DND-41 (cell line): ENCODE data around the gene STMN1.

Experiments used
- ATAC-seq: fragments of 200-7000 bp; cut with Tn5 transposase; 3 replicates; pipeline ENCODE4 v1.9.1; 2021; ENCODE audit warnings: low read depth; ENCODE audit not compliant: insufficient read depth
- DNase-seq: peaks from one replicate; pipeline ENCODE4 v3.0.0-alpha.2; 2020
- H2AFZ ChIP-seq: 2 replicates; pipeline ENCODE4 v1.6.0; 2012; ENCODE audit warnings: low read depth, low read length
- H3K27ac ChIP-seq: 2 replicates; pipeline ENCODE4 v1.5.1; 2012; ENCODE audit warnings: low read length, inconsistent platforms
- H3K27me3 ChIP-seq: fragments of 200-600 bp; sonication (generic); 2 replicates; pipeline ENCODE4 v1.6.0; 2012; ENCODE audit warnings: low read length, mild to moderate bottlenecking, inconsistent platforms; ENCODE audit not compliant: insufficient read depth, poor library complexity
- H3K36me3 ChIP-seq: 2 replicates; pipeline ENCODE4 v1.5.1; 2012; ENCODE audit warnings: low read length, inconsistent platforms; ENCODE audit not compliant: insufficient read depth
- H3K4me1 ChIP-seq: 2 replicates; pipeline ENCODE4 v1.5.1; 2012; ENCODE audit warnings: mild to moderate bottlenecking, low read length; ENCODE audit not compliant: insufficient read depth
- H3K4me2 ChIP-seq: 2 replicates; pipeline ENCODE4 v1.6.0; 2012; ENCODE audit warnings: mild to moderate bottlenecking, moderate library complexity, low read length, inconsistent platforms; ENCODE audit not compliant: insufficient read depth
- H3K4me3 ChIP-seq, 2 experiments: fragments of 200-600 bp in 1 of 2; shearing (Covaris generic) in 1 of 2; 2 replicates each; pipeline ENCODE4 v1.5.1; 2012 to 2016; ENCODE audit warnings: inconsistent platforms in 2 of 2, low read length in 2 of 2, mild to moderate bottlenecking in 2 of 2, low read depth in 1 of 2, moderate library complexity in 1 of 2
- H3K79me2 ChIP-seq: 2 replicates; pipeline ENCODE4 v1.6.0; 2012; ENCODE audit warnings: low read length, inconsistent platforms; ENCODE audit not compliant: insufficient read depth
- H3K9ac ChIP-seq: 2 replicates; pipeline ENCODE4 v1.6.0; 2012; ENCODE audit warnings: low read depth, mild to moderate bottlenecking, inconsistent platforms, low read length, moderate library complexity
- H3K9me3 ChIP-seq: 2 replicates; pipeline ENCODE4 v1.5.1; 2012; ENCODE audit warnings: low read length, moderate library complexity, mild to moderate bottlenecking, inconsistent platforms; ENCODE audit not compliant: insufficient read depth, severe bottlenecking
- H4K20me1 ChIP-seq: 2 replicates; pipeline ENCODE4 v1.6.0; 2012; ENCODE audit warnings: low read length; ENCODE audit not compliant: insufficient read depth
- CTCF ChIP-seq: IDR thresholded peaks from 2 replicates; pipeline ENCODE4 v1.5.1; 2012; ENCODE audit warnings: borderline replicate concordance, low read length, moderate library complexity, mild to moderate bottlenecking; ENCODE audit not compliant: poor library complexity, severe bottlenecking; ENCODE audit errors: extremely low read depth
- EZH2 ChIP-seq: IDR thresholded peaks from 3 replicates; pipeline ENCODE4 v1.6.1; 2012; ENCODE audit warnings: borderline replicate concordance, low read depth, mild to moderate bottlenecking, moderate library complexity, low read length, inconsistent platforms; ENCODE audit not compliant: severe bottlenecking

The STMN1 gene

GRCh38 chr1:25905680-25906643, at the start of gene STMN1:
STMN1 (minus strand) TSS chr1:25906419; CDS start chr1:25904676, 1,743 bp downstream.
- Histone ChIP-seq H4K20me1 (peaks cover 41% of the 10 kb centered on the region), H3K4me3 (peak within 1 kb of the TSS; percentile 77 to 87), H3K36me3 (peaks cover 47% of the 10 kb centered on the region), H3K9me3 (no peaks in the 10 kb centered on the region), H3K4me1 (peaks cover 45% of the 10 kb centered on the region), H3K79me2 (peaks cover 51% of the 10 kb centered on the region), H3K9ac (peak within 1 kb of the TSS; percentile 99), H3K27me3 (no peaks in the 10 kb centered on the region), H3K27ac (peak within 1 kb of the TSS; percentile 97), H3K4me2 (peak within 1 kb of the TSS; percentile 70), H2AFZ (peak within 1 kb of the TSS; percentile 67)
- TF ChIP-seq EZH2 (no peak), CTCF (peak; percentile 14)
- peak; percentile 96 for DNase-seq
- ATAC-seq, result peak; percentile 79

GRCh38 chr1:25955553-25955952, 49.3 kb upstream of the STMN1 start:
- Histone ChIP-seq H3K9ac (no peak overlapping the region), H3K27me3 (no peaks in the 10 kb centered on the region), H3K4me2 (no peak overlapping the region), H3K27ac (no peak overlapping the region), H3K4me1 (no peaks in the 10 kb centered on the region), H3K36me3 (peaks cover 34% of the 10 kb centered on the region), H2AFZ (no peak overlapping the region), H3K9me3 (no peaks in the 10 kb centered on the region), H3K79me2 (no peaks in the 10 kb centered on the region), H4K20me1 (no peaks in the 10 kb centered on the region), H3K4me3 (no peak overlapping the region)
- DNase-seq (no peak), ATAC-seq (no peak)
- TF ChIP-seq CTCF, result no peak
- no peak for TF ChIP-seq EZH2

- Histone ChIP-seq H3K4me3 (no peak overlapping the region), H3K27ac (0 out of 2 replicates have a peak overlapping the region, but pooled peaks have one; percentile 9), H3K27me3 (no peaks in the 10 kb centered on the region), H4K20me1 (no peaks in the 10 kb centered on the region), H3K4me2 (no peak overlapping the region), H3K9ac (no peak overlapping the region), H3K4me1 (no peaks in the 10 kb centered on the region), H3K9me3 (no peaks in the 10 kb centered on the region), H2AFZ (no peak overlapping the region), H3K36me3 (peaks cover 22% of the 10 kb centered on the region), H3K79me2 (no peaks in the 10 kb centered on the region)
- ATAC-seq (no peak), DNase-seq (no peak)
- TF ChIP-seq CTCF (no peak), EZH2 (no peak)
Observed at GRCh38 chr1:25954282-25954938, 48.2 kb upstream of the STMN1 start.
